ENCODE results near the gene GABPB1.

The GABPB1 gene

DNA sequence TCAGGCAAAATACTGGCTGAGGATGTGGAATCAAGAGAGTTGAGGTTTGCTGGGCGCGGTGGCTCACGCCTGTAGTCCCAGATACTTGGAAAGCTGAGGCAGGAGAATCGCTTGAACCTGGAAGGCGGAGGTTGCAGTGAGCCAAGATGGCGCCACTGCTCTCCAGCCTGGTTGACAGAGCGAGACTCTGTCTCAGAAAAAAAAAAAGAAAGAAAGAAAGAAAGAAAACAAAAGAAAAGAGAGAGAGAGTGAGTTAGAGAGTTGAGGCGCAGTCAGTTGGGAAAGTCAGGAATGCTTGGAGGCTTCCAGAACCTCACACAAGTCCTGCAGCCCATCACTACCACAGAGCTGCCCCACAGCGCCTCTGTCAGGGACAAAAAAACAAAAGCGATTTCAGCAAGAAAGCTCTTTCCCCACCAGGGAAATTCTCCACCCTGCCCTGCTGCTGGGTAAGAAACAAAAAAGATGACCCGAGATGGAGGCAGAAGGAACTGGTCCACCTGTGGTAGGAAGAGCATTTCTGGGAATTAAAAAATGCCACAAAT is 103.3 kb downstream of the GABPB1 start:
- H3K27me3 ChIP-seq (ENCODE audit: low read depth, low read length) = no peaks in the 10 kb centered on the region
- H3K4me1 ChIP-seq (ENCODE audit: control insufficient read depth in 1 of 2, insufficient read depth in 2 of 2, low read length in 2 of 2) = no peaks in the 10 kb centered on the region
- no peak overlapping the region for H3K27ac ChIP-seq (ENCODE audit: low read length)
- no peak overlapping the region for H3K4me3 ChIP-seq (ENCODE audit: low read depth in 1 of 2, low read length in 2 of 2)
- H3K9me3 ChIP-seq (ENCODE audit: control insufficient read depth in 1 of 2, low read length in 2 of 2) = no peaks in the 10 kb centered on the region
- no peaks in the 10 kb centered on the region for H3K36me3 ChIP-seq (ENCODE audit: control insufficient read depth in 1 of 2, insufficient read depth in 2 of 2, low read length in 2 of 2)

GRCh38 chr15:50250760-50251394 is 104.1 kb downstream of the GABPB1 start:
- H3K4me1 ChIP-seq (ENCODE audit: control insufficient read depth in 1 of 2, insufficient read depth in 2 of 2, low read length in 2 of 2) = no peaks in the 10 kb centered on the region
- H3K27me3 ChIP-seq (ENCODE audit: low read depth, low read length) = no peaks in the 10 kb centered on the region
- H3K9me3 ChIP-seq (ENCODE audit: control insufficient read depth in 1 of 2, low read length in 2 of 2) = no peaks in the 10 kb centered on the region

DNA sequence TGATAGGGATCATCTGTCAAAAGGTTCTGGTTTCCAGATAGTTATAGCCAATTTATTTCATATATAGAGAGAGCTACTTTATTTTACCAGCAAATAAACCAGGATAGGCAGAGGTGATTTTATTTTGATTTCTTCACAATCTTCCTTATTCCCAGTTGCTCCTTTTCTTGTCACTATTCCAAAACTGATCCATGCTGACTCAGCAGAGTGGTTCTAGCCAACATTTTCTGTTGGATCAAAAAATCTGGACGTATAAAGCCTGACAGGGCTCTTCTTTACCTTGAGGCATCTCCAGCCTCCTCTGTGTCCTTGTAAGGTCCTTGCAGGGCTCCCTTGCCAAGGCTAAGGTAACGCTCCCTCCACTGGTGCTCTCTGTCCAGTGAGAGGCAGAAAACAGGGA is 105.3 kb downstream of the GABPB1 start:
- Histone ChIP-seq H3K4me1 (ENCODE audit: control insufficient read depth in 1 of 2, insufficient read depth in 2 of 2, low read length in 2 of 2) (no peaks in the 10 kb centered on the region), H3K4me3 (ENCODE audit: low read depth in 1 of 2, low read length in 2 of 2) (no peak overlapping the region), H3K27ac (ENCODE audit: low read length) (no peak overlapping the region), H3K27me3 (ENCODE audit: low read depth, low read length) (no peaks in the 10 kb centered on the region), H3K9me3 (ENCODE audit: control insufficient read depth in 1 of 2, low read length in 2 of 2) (no peaks in the 10 kb centered on the region), H3K36me3 (ENCODE audit: control insufficient read depth in 1 of 2, insufficient read depth in 2 of 2, low read length in 2 of 2) (no peaks in the 10 kb centered on the region)

More at GRCh38 chr15:50250760-50251394, 104.1 kb downstream of the GABPB1 start:
- no peak overlapping the region for H3K4me3 ChIP-seq (ENCODE audit: low read depth in 1 of 2, low read length in 2 of 2)
- H3K27ac ChIP-seq (ENCODE audit: low read length) = no peak overlapping the region
- H3K36me3 ChIP-seq (ENCODE audit: control insufficient read depth in 1 of 2, insufficient read depth in 2 of 2, low read length in 2 of 2) = no peaks in the 10 kb centered on the region

- H3K27ac ChIP-seq (ENCODE audit: low read length) = no peak overlapping the region
- no peak overlapping the region for H3K4me3 ChIP-seq (ENCODE audit: low read depth in 1 of 2, low read length in 2 of 2)
- no peaks in the 10 kb centered on the region for H3K4me1 ChIP-seq (ENCODE audit: control insufficient read depth in 1 of 2, insufficient read depth in 2 of 2, low read length in 2 of 2)
- no peaks in the 10 kb centered on the region for H3K27me3 ChIP-seq (ENCODE audit: low read depth, low read length)
- H3K9me3 ChIP-seq (ENCODE audit: control insufficient read depth in 1 of 2, low read length in 2 of 2) = no peaks in the 10 kb centered on the region
- no peaks in the 10 kb centered on the region for H3K36me3 ChIP-seq (ENCODE audit: control insufficient read depth in 1 of 2, insufficient read depth in 2 of 2, low read length in 2 of 2)
Measured at GRCh38 chr15:50248994-50249582, 105.9 kb downstream of the GABPB1 start.

DNA sequence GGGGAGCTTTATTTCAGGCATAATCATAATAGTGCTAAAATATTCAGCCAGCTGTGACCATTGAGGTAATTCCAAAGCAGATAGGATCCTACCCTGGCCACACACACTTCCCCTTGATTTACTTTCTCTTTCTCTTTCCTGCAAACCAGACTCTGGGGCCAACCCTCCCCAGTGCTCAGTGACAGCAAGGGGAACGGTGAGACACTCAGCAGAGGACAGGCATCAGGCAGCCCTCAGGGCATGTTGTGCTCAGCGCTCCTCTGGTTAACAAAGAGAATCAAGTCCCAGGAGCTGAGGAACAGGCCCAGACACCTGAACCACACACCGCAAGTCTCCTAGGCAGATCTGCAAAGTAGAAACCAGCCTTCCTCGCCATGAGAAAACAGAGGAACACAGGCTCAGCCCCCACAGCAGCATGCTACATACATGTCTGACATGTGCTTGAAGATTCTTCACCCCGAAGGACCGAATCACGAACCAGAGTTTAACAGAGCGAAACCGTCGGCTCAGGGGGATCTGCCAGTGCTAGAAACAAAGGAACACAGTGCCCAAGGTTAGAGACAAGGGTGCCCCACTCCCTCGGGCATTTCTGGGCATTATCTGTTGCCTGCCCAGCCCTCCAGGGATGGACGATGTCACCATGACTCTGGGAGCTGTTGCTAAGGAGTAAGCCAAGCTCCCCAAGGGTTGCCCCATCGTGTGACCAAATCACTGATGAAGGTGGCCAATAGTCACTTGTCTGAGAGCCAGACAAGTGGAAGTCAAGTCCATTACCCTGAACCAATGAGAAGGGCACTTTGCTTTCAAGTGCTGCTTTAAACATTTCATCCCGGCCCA is 107.0 kb downstream of the GABPB1 start:
- H3K27me3 ChIP-seq (ENCODE audit: low read depth, low read length) = no peaks in the 10 kb centered on the region
- H3K4me3 ChIP-seq (ENCODE audit: low read depth in 1 of 2, low read length in 2 of 2) = no peak overlapping the region
- H3K27ac ChIP-seq (ENCODE audit: low read length) = no peak overlapping the region
- no peaks in the 10 kb centered on the region for H3K36me3 ChIP-seq (ENCODE audit: control insufficient read depth in 1 of 2, insufficient read depth in 2 of 2, low read length in 2 of 2)
- no peaks in the 10 kb centered on the region for H3K4me1 ChIP-seq (ENCODE audit: control insufficient read depth in 1 of 2, insufficient read depth in 2 of 2, low read length in 2 of 2)
- H3K9me3 ChIP-seq (ENCODE audit: control insufficient read depth in 1 of 2, low read length in 2 of 2) = no peaks in the 10 kb centered on the region

DNA sequence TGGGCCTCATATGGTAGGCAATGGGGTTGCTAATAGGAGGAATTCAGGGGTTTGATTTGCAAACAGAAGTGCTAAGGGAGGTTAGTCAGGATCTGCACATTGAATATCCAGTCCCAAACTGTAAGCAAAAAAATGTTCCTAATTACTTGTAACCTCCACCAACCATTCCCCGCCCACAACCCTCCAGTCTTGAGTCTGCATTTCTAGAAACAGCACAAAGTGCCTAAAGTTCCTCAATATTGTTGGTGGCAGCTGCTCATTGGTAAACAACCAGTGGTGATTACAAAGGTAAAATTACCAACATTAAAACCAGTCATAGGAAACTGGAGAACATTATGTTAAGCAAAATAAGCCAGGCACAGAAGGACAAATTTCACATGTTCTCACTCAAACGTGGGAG is 108.4 kb downstream of the GABPB1 start:
- H3K36me3 ChIP-seq (ENCODE audit: control insufficient read depth in 1 of 2, insufficient read depth in 2 of 2, low read length in 2 of 2) = no peaks in the 10 kb centered on the region
- H3K9me3 ChIP-seq (ENCODE audit: control insufficient read depth in 1 of 2, low read length in 2 of 2) = no peaks in the 10 kb centered on the region
- H3K27ac ChIP-seq (ENCODE audit: low read length) = no peak overlapping the region
- no peaks in the 10 kb centered on the region for H3K4me1 ChIP-seq (ENCODE audit: control insufficient read depth in 1 of 2, insufficient read depth in 2 of 2, low read length in 2 of 2)
- no peak overlapping the region for H3K4me3 ChIP-seq (ENCODE audit: low read depth in 1 of 2, low read length in 2 of 2)
- H3K27me3 ChIP-seq (ENCODE audit: low read depth, low read length) = no peaks in the 10 kb centered on the region

GRCh38 chr15:50244959-50245624 is 109.9 kb downstream of the GABPB1 start:
- Histone ChIP-seq H3K27ac (ENCODE audit: low read length) (no peak overlapping the region), H3K36me3 (ENCODE audit: control insufficient read depth in 1 of 2, insufficient read depth in 2 of 2, low read length in 2 of 2) (no peaks in the 10 kb centered on the region), H3K4me1 (ENCODE audit: control insufficient read depth in 1 of 2, insufficient read depth in 2 of 2, low read length in 2 of 2) (no peaks in the 10 kb centered on the region), H3K4me3 (ENCODE audit: low read depth in 1 of 2, low read length in 2 of 2) (no peak overlapping the region), H3K9me3 (ENCODE audit: control insufficient read depth in 1 of 2, low read length in 2 of 2) (no peaks in the 10 kb centered on the region), H3K27me3 (ENCODE audit: low read depth, low read length) (no peaks in the 10 kb centered on the region)

GRCh38 chr15:50244153-50244552 is 110.8 kb downstream of the GABPB1 start:
- no peaks in the 10 kb centered on the region for H3K27me3 ChIP-seq (ENCODE audit: low read depth, low read length)
- no peaks in the 10 kb centered on the region for H3K9me3 ChIP-seq (ENCODE audit: control insufficient read depth in 1 of 2, low read length in 2 of 2)
- no peak overlapping the region for H3K4me3 ChIP-seq (ENCODE audit: low read depth in 1 of 2, low read length in 2 of 2)
- H3K4me1 ChIP-seq (ENCODE audit: control insufficient read depth in 1 of 2, insufficient read depth in 2 of 2, low read length in 2 of 2) = no peaks in the 10 kb centered on the region
- H3K36me3 ChIP-seq (ENCODE audit: control insufficient read depth in 1 of 2, insufficient read depth in 2 of 2, low read length in 2 of 2) = no peaks in the 10 kb centered on the region
- no peak overlapping the region for H3K27ac ChIP-seq (ENCODE audit: low read length)

- Histone ChIP-seq H3K4me1 (ENCODE audit: control insufficient read depth in 1 of 2, insufficient read depth in 2 of 2, low read length in 2 of 2) (no peaks in the 10 kb centered on the region), H3K27me3 (ENCODE audit: low read depth, low read length) (no peaks in the 10 kb centered on the region), H3K27ac (ENCODE audit: low read length) (no peak overlapping the region), H3K4me3 (ENCODE audit: low read depth in 1 of 2, low read length in 2 of 2) (no peak overlapping the region), H3K36me3 (ENCODE audit: control insufficient read depth in 1 of 2, insufficient read depth in 2 of 2, low read length in 2 of 2) (no peaks in the 10 kb centered on the region), H3K9me3 (ENCODE audit: control insufficient read depth in 1 of 2, low read length in 2 of 2) (no peaks in the 10 kb centered on the region)
Measured at GRCh38 chr15:50241684-50242450, 113.1 kb downstream of the GABPB1 start.

- no peak overlapping the region for H3K27ac ChIP-seq (ENCODE audit: low read length)
- H3K27me3 ChIP-seq (ENCODE audit: low read depth, low read length) = no peaks in the 10 kb centered on the region
- H3K9me3 ChIP-seq (ENCODE audit: control insufficient read depth in 1 of 2, low read length in 2 of 2) = no peaks in the 10 kb centered on the region
- H3K36me3 ChIP-seq (ENCODE audit: control insufficient read depth in 1 of 2, insufficient read depth in 2 of 2, low read length in 2 of 2) = no peaks in the 10 kb centered on the region
- no peaks in the 10 kb centered on the region for H3K4me1 ChIP-seq (ENCODE audit: control insufficient read depth in 1 of 2, insufficient read depth in 2 of 2, low read length in 2 of 2)
- no peak overlapping the region for H3K4me3 ChIP-seq (ENCODE audit: low read depth in 1 of 2, low read length in 2 of 2)
Measured at GRCh38 chr15:50238255-50238654, 116.7 kb downstream of the GABPB1 start.

Data from muscle layer of duodenum (tissue), 2 donors.